ENCODE measurements around the gene RIMS3. TPM values are rescaled to one million over a fixed set of nuclear protein-coding genes. Genes with fewer than 3 reads are reported as not detected.
"Not testable (repeated sequence)": the region's sequence is repeated elsewhere in the genome, so short reads cannot be mapped to it uniquely, and the experiment has no call there.

RIMS3 gene
- total RNA-seq, 3 donors from 2014 or later: 0.64 to 4.4 (median 2.6) TPM

DNA sequence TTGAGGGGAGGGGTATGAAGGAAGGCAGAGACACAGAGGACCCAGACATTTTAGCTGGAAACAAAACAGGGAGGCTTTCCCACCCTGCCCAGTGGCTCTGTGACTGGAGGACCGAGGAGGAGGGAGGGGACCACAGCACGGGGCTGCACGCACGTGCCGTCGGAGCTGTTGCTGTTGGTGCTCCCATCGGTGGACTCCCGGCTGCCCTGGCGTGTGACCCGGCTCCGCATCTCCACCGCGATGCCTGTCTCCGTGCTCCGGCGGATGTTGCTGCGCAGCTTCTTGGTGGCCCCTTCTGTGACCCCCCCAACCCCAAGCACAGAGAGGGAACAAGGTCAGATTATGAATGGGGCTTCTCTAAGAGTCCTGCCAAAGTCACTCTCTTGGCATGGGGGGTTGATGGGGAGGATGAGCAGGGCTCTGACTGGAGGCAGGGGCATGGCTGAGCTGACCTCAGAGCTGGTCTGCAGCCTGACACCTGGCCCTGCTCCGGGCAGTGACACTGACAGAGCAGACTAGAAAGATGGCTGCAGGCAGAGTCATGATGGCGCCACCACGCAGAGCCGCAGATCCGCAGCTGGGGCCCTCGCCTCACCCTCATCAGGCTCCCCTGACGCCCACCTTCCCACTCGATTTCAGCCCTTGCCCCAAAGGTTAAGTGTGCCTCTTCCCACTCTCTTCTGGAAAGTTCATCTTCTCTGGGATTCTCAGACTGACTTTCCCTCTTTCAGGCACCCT lies 29.6 kb downstream of the RIMS3 start:
- H3K27ac ChIP-seq: no peak overlapping the region
- H3K4me1 ChIP-seq: no peaks in the 10 kb centered on the region
- H3K36me3 ChIP-seq: no peaks in the 10 kb centered on the region
- no peak for TF ChIP-seq POLR2AphosphoS5 (IDR thresholded peaks at IDR 0.05)
- no peak overlapping the region for H3K4me3 ChIP-seq
- intact Hi-C loops (cut with DNase I; ENCODE audit: low total_unique reads): no loop called here
- no peaks in the 10 kb centered on the region for H3K9me3 ChIP-seq
- H3K27me3 ChIP-seq: no peaks in the 10 kb centered on the region
- no peak for DNase-seq (ENCODE audit: low spot score in 2 of 2)

DNA sequence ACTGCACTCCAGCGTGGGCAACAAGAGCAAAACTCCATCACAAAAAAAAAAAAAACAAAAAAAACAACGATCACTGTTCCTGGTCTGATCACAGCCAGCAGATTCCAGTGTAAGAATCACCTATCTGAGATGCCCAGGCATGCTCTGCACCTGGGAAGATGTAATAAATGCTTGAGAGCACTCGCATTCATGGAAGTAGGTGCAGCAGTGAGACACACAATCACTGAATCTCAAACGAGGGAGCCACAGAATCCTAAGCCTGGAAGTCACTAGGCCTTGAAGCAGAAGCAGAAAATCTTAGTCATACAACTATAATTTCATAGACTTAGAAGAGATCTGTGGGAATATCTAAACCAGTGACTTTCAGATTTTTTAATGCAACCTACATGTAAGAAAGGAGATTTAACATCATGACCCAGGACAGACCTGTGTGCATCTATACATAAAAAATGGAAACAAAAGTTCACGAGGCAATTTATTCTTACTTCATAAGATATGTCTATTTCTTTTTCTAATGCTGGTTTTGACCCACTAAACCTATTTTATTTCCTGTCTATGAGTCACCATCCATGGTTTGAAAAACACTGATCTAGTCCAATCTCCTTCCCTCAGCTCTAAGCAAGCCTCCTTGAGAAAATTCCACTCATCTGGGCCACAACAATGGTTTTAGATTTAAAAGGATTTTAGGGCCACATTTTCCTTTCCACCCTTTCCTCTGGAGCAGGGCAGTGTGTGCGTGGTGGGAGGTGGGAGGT lies 30.4 kb downstream of the RIMS3 start:
- DNase-seq (ENCODE audit: low spot score in 2 of 2): no peak
- no peak overlapping the region for H3K27ac ChIP-seq
- TF ChIP-seq, protein P1, sequence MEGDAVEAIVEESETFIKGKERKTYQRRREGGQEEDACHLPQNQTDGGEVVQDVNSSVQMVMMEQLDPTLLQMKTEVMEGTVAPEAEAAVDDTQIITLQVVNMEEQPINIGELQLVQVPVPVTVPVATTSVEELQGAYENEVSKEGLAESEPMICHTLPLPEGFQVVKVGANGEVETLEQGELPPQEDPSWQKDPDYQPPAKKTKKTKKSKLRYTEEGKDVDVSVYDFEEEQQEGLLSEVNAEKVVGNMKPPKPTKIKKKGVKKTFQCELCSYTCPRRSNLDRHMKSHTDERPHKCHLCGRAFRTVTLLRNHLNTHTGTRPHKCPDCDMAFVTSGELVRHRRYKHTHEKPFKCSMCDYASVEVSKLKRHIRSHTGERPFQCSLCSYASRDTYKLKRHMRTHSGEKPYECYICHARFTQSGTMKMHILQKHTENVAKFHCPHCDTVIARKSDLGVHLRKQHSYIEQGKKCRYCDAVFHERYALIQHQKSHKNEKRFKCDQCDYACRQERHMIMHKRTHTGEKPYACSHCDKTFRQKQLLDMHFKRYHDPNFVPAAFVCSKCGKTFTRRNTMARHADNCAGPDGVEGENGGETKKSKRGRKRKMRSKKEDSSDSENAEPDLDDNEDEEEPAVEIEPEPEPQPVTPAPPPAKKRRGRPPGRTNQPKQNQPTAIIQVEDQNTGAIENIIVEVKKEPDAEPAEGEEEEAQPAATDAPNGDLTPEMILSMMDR (IDR thresholded peaks at IDR 0.05): no peak
- TF ChIP-seq POLR2A (IDR thresholded peaks at IDR 0.05) (no peak), POLR2AphosphoS5 (IDR thresholded peaks at IDR 0.05) (no peak)
- no peaks in the 10 kb centered on the region for H3K27me3 ChIP-seq
- intact Hi-C loops (cut with DNase I; ENCODE audit: low total_unique reads): no loop called here
- H3K9me3 ChIP-seq: no peaks in the 10 kb centered on the region
- H3K36me3 ChIP-seq: no peaks in the 10 kb centered on the region
- H3K4me3 ChIP-seq: no peak overlapping the region
- no peaks in the 10 kb centered on the region for H3K4me1 ChIP-seq

DNA sequence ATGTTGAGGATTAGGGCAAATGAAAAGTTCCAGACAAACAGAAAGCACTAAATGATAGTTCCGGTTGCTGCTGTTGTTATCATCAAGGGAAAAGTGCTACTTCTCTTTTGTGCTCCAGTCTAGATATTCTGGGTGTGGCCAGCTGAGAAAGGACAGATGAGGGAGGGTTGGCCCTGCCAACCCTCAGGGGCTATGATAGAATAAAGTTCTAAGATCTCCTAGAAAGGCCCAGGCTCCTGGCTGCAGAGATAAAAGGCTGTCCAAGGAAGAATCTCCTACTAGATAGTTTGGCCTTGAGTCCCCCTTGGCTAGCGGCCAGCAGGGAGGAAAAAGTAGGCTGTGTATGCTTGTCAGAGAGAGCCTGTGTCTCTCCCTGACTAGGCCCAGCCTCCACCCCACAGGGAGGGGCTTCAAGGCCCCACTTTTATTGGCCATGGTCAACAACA lies 31.5 kb downstream of the RIMS3 start:
- Histone ChIP-seq H3K36me3 (no peaks in the 10 kb centered on the region), H3K4me1 (no peaks in the 10 kb centered on the region), H3K27me3 (no peaks in the 10 kb centered on the region), H3K27ac (no peak overlapping the region), H3K9me3 (no peaks in the 10 kb centered on the region), H3K4me3 (no peak overlapping the region)
- DNase-seq (ENCODE audit: low spot score in 2 of 2): no peak
- TF ChIP-seq POLR2AphosphoS5 (IDR thresholded peaks at IDR 0.05) (no peak), POLR2A (IDR thresholded peaks at IDR 0.05) (no peak)
- TF ChIP-seq, protein P1 (IDR thresholded peaks at IDR 0.05): no peak
- intact Hi-C loops (cut with DNase I; ENCODE audit: low total_unique reads): no loop called here

DNA sequence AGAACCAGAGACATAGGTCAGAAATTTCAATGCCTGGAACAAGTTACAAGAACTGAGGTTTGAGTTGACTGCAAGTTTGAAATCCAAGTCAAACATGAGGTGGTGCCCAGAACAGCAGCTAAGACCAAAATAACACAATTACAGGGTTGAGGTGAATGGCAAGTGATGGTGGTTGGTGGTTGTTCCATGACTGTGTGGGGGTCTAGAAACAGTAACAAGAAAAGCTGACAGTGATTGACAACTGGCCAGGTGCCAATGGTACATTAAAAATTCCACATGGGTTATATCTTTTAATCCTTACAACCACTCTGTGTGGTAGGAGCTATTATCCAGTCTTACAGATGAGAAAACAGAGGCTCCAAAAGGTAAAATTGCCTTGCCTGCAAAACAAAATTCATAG lies 32.0 kb downstream of the RIMS3 start:
- H3K4me3 ChIP-seq: no peak overlapping the region
- H3K4me1 ChIP-seq: no peaks in the 10 kb centered on the region
- TF ChIP-seq POLR2A (IDR thresholded peaks at IDR 0.05): no peak
- TF ChIP-seq POLR2AphosphoS5 (IDR thresholded peaks at IDR 0.05): no peak
- TF ChIP-seq, protein P1 (IDR thresholded peaks at IDR 0.05): no peak
- H3K27ac ChIP-seq: no peak overlapping the region
- intact Hi-C loops (cut with DNase I; ENCODE audit: low total_unique reads): no loop called here
- H3K9me3 ChIP-seq: no peaks in the 10 kb centered on the region
- H3K36me3 ChIP-seq: no peaks in the 10 kb centered on the region
- no peak for DNase-seq (ENCODE audit: low spot score in 2 of 2)
- H3K27me3 ChIP-seq: no peaks in the 10 kb centered on the region

DNA sequence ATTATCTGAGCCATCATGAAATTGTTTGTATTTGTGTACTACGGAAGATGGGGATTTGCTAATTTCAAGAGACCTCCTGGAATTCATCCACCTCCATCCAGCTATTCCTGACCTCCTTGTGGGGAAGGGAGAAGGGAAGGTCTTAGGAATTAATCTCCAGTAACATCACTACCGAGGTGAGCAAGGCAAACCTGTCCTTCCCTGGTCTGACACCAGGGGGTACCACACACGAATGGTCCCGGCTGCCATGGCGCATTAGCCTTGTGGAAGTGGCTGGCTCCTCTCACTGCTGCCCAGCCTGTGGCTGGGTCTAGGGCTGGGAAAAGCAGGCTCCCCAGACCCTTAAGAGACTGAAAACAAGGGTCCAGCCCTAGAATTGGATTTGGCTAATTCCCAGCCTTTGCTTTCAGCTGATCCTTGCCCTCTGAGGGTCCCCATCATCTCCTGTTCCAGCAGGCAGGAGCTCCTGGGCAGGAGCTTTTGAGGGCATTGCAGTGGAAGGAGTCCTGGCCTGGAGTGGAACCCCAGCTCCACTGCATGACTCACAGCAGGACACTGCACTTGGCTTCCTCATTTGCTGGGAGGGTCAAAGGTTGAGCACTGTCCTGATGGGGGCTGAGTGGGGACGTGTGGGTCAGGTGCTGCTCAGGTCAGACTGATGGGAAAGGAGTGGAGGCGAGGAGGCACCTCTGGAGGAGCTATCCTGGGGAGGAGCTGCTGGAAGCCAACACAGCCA lies 34.8 kb downstream of the RIMS3 start:
- H3K27me3 ChIP-seq: no peaks in the 10 kb centered on the region
- H3K4me1 ChIP-seq: no peaks in the 10 kb centered on the region
- H3K4me3 ChIP-seq: no peak overlapping the region
- H3K9me3 ChIP-seq: no peaks in the 10 kb centered on the region
- TF ChIP-seq, protein P1 (IDR thresholded peaks at IDR 0.05): no peak
- TF ChIP-seq POLR2AphosphoS5 (IDR thresholded peaks at IDR 0.05): no peak
- no peak for TF ChIP-seq POLR2A (IDR thresholded peaks at IDR 0.05)
- no peaks in the 10 kb centered on the region for H3K36me3 ChIP-seq
- no peak for DNase-seq (ENCODE audit: low spot score in 2 of 2)
- no peak overlapping the region for H3K27ac ChIP-seq
- intact Hi-C loops (cut with DNase I; ENCODE audit: low total_unique reads): no loop called here

DNA sequence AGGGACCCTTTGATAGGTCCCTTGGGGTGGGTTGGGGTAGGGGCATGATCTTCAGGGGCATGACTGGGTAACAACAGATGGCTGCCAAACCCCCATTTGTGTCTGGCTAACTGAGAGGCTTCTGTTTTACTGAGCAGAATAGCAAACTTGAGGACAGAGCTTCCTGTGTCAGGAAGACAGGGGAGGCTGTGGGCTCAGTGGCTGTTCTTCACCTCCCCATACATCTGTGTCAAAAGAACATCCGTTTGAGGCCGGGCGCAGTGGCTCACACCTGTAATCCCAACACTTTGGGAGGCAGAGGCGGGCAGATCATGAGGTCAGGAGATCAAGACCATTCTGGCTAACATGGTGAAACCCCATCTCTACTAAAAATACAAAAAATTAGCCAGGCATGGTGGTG lies 35.9 kb downstream of the RIMS3 start:
- H3K9me3 ChIP-seq; H3K27me3 ChIP-seq; H3K4me1 ChIP-seq; DNase-seq (ENCODE audit: low spot score in 2 of 2); intact Hi-C loops (cut with DNase I; ENCODE audit: low total_unique reads); H3K27ac ChIP-seq; H3K4me3 ChIP-seq; H3K36me3 ChIP-seq: not testable (repeated sequence)
